IPS-NIHi7 (cell line): ENCODE measurements around the gene PHF23.
A peak's percentile ranks its signal among the peaks of the same experiment; 100 is the strongest.

Experiments used
- DNase-seq: peaks from one replicate; pipeline ENCODE4 v3.0.0; 2012; ENCODE audit warnings: mixed read lengths; ENCODE audit errors: extremely low spot score

The PHF23 gene

DNA sequence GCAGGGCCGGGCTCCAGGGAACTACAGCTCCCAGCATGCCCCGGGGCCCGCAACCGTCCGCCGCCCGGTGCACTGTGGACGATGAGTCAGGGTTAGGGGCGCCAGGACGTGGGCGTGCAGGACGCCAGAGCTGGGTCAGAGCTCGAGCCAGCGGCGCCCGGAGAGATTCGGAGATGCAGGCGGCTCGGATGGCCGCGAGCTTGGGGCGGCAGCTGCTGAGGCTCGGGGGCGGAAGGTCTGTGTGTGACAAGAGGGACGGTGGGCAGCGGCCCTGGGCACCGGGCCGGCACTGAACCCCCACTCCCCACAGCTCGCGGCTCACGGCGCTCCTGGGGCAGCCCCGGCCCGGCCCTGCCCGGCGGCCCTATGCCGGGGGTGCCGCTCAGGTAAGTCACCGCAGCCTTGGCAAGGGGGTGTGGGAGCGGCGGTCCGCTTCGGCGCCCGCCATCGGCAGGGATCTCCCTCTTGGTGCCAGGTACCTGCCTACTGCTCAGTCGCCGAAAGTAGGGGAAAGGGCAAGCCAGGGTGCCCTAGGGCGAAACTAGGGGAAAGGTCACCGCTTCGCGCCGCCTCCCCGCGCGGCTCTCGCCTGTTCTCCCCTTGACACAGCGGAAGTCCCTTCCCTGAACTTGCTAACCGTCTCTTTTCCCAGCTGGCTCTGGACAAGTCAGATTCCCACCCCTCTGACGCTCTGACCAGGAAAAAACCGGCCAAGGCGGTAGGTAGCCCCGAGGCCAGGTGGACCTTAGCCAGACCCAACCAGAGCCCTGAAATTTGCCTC lies 19.3 kb downstream of the PHF23 start, which contains the start of the genes ACADVL and DLG4:
Gene ACADVL, plus strand, starts transcription at position 127 of the 781 bp plus-strand sequence. Its CDS starts 47 bp downstream, at position 174.
Gene DLG4, minus strand, starts transcription at position 25 of the 781 bp plus-strand sequence.
- DNase-seq = peak; percentile 83

- DNase-seq = no peak
These were observed 19.9 kb downstream of the PHF23 start for GRCh38 chr17:7219229-7219811.

GRCh38 chr17:7218758-7219157 lies 20.5 kb downstream of the PHF23 start:
- DNase-seq = no peak

- no peak for DNase-seq
These were observed 21.1 kb downstream of the PHF23 start for GRCh38 chr17:7218166-7218565.

- no peak for DNase-seq
These were observed 21.9 kb downstream of the PHF23 start for GRCh38 chr17:7217113-7217987.

DNA sequence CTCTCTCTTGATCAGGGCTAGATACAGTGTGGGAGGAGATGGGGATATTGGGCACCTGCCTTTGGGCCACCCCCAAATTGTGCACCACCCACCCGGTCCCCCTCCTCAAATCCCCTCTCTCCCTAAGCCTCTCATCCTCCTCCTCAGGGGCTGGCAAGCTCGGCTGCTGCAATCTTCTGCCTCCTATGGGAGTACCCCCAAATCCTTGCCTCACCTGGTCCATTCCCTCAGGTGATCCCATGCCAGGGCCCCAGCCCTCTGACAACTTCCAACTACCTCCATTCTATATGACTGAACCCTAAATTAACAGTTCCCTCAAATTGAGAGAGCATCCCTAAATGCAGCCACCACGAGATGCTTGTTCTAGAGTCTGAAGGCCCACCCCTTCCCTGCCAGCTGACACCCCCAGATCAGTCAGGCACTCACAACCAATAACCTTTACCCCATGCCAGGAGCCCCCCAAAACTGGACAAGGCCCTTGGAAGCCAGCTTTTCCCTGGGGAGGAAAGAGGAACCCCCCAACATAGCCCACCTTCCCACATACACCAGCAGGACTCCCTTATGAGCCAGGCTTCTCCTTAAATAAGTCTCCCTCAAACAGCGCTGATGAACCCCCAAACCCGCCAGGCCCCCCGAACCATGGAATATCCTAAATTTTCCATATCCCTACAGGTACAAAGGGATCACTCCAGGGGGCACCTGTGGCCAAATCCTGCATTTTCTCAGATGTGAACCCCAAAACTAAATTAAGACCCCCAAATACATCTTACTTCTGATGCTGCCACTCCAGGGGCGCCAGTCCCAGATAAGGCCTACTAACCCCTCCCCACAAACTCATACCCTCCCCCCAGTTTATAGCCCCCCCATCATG lies 22.8 kb downstream of the PHF23 start:
- no peak for DNase-seq

- DNase-seq = no peak
These were observed 23.5 kb downstream of the PHF23 start for GRCh38 chr17:7215652-7216180.

DNA sequence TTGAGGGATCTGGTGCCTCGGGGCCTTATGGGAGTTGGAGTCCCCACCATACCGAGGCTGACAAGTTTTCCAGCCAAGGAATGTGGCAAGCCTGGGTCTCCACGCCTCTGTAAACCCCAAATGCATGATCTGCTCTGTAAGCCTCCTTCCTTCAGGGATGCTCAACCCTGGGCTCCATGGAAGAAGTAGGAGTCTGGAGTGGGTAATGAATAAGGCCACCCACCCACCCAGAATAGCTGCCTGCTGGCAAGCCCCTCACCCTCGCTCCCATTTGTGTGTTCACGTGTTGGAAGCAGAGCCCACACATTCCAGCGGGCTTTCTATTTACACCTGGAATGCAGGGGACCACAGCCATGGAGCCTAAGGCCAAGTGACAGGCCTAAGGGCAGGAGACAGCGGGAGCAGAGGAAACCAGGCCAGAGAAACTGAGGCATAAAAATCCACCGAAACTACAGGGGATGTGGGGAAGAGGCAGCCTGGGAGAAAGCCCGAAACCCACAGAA lies 24.1 kb downstream of the PHF23 start:
- DNase-seq = no peak

DNA sequence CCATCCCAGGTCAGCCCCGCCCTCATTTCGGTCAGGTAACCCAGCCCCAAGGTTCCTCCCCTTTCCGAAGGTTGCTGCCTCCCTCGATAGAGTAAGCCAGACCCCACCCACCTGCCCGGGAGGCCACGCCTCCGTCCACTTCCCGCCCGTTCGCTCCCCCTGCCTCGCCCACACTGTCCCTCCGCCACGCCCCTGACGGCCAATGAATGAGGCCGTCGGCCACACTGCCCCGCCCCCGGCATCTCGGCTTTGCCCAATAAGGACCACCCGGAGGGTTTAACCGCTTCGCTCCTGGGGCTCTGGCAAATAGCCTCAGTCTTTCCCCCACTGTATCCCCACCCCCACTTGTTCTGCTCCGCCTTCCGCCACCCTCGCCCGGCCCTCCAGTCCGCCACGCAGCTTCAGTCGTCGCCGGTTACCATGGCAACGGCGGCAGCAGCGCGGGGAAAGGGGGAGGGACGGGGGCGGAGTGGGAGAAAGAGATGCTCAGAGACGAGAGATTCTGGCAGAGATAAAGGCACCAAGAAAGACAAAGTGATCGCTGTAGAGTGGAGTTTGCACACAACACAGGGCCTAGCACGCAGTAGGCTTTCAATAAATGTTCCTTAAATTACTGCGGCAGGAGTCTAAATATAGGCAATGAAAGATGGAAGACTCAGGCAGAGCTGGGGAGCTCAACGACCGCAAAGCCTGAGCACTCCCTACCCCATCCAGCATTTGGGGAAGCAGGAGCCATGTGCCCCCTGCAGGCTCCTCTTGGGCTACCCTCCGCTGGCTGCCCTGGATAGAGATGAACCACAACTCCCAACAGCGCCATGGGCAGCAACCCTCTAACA lies 24.7 kb downstream of the PHF23 start:
- DNase-seq = peak; percentile 92

- peak; percentile 76 for DNase-seq
These were observed 25.4 kb downstream of the PHF23 start for GRCh38 chr17:7213895-7214299.

DNA sequence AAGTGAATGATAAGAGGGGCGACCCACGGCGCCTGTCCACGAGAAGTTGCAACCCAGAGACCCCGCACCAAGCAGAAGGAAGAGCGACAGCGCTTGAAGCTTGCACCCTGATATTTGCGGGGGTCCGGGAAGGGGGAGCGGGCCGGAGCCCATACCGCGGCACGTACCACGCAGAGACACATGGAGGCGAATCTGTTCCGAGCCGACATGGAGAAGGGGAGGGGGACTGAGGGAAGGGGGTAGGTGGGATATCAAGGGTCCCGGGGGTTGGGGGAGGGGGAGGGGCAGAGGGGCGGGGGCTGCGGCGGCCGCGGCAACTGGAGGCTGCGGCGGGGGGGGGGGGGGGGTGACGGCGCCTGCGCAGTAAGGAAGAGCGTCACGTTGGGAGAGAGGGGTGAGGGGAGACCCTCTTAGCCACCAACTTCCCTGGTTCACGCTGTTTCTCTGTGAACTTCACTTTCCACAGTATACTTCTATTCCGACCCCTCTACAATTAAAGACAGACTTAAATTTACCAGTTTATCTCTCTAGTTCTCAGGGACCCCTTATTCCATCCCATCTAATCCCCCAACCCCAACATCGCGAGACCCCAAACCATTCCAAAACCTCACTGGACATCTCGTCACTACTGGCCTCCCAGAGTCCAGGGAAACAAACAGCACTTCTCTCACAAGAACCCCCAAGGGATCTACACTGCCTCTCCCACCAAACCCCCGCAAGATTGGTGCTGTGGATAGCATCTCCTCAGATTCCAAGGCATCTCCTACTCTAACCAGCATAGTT lies 27.6 kb downstream of the PHF23 start:
- DNase-seq = no peak

DNA sequence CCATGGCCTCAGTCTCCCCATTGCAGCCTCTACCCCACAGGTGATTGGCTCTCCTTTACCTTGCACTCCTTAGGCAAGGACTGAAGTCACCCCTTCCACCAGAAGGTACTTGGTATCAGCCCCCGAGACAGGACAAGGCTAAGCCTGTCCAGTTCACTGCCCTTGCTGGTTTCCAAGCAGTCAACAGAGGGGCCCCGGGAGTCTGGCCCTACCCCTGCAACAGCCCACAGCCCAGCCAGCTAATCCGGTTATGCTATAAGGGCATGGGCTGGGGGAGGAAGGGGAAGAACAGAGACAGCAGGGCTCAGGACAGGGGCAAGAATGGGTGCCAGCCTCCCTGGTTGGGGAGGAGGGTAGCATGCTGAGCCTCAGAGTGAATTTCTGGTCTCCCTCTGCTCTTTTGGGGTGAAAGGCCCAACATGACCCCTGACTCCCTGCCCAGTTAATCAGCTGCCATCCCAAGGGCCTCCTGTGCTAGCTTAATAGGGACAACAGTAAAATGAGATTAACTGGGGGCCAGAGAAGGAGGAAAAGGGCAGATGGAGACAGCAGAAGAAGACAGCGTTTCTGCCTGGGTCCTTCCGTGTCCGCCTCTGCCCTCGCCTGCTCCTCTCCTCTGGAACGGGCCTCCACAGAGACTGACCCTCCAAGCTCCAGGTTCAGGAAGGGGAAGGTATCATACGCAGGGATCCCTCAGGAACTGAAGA lies 30.4 kb downstream of the PHF23 start:
- no peak for DNase-seq

DNA sequence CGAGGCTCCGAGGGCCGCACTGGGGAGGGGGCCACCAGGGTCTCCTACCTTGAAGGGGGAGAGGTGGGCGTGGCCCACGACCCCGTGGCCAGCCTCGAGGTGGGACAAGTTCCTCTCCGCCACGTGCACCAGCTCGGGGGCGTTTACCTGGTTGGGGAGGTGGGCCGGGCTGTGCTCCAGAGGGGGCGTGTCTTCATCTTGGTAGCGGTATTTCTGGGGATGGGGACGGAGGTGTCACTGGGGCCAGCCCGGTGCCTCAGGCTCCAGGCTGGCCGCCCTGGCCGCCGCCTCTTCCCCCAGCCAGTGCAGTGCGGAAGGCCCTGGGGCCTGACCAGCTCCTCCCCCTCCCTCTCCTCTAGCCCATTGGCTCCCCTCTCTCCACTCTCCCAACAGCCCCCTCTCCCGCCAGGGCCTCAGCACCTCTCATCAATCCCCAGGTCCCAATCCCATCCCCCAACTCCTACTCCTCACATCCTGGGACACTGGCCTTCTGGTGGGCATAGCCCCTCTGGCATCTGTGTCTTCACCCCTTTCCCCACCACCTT lies 31.2 kb downstream of the PHF23 start:
- DNase-seq = peak; percentile 54

DNA sequence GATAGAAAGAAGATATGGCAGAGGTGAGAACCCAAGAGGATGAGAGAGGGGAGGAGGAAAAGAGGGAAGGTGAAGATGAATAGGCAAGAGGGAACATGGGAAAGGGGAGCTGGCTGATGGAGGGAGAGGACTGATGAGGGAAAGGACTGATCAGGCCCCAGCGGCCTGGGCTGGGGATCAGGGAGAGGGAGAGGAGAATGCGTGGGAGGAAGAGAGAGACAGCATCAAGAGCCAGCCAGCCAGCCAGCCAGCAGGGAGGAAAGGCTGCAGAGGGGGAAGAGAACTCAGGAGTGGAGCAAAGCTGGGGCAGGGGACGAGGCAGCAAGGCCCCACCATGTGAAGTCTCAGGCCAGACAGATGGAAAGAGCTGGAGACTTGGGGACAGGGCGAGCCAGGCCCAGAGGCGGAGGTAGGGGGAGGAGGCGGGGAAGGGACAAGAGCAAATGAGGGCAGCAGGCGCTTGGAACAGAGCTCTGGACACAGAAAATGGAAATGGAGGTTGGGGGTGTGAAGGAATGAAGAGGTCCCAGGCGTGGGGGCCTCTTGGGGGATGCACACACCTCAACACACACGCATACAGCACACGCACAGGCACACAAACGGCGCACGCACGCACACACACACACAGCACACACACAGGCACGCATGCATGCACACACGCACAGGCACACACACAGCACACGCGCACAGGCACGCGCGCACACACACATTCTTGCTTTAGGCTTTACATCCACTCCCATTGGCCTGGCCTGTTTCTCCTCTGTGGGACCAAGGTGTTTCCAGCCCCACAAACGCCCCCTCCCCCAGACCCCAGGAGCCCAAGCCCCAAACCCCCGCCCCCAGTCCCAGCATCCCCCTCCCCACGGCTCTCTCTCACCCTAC lies 31.9 kb downstream of the PHF23 start:
- no peak for DNase-seq

DNA sequence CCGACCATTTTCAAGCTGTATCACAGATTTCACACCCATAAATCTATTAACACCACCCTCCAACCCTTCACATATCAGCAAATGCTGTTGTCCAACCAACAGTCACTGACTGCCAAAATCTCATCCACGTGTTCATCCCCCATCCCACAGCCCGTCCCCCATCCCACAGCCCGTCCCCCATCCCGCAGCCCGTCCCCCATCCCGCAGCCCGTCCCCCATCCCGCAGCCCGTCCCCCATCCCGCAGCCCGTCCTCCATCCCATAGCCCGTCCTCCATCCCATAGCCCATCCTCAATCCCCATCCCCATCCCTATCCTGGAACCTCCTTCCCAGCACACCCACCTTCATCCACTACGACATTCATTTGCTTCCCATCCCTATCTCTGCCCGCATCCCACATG lies 33.7 kb downstream of the PHF23 start:
- DNase-seq = no peak

GRCh38 chr17:7204828-7205461 lies 34.3 kb downstream of the PHF23 start:
- DNase-seq = peak; percentile 98

DNA sequence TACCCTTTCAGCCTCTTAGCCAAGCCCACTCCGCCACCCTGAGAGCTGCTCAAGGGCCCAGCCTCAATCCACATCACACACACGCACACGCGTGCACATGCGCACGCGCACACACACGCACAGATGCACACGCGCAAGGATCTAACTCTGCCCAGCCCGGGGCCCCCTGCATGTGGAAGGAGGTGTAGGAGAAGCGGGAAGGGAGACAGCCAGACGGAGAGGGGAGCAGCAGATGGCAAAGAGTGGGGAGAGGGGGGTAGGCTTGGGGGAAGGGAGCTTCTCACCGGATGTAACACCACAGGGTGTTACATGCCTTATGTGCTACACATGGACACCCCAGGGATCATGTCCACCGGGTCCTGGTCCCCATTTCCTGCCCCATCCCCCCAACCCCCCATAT lies 34.9 kb downstream of the PHF23 start:
- no peak for DNase-seq
